Heart left ventricle (tissue), 16 donors: Measurements from ENCODE around the gene UPF2. TPM values are rescaled to one million over a fixed set of nuclear protein-coding genes. Genes with fewer than 3 reads are reported as not detected.
A peak's percentile ranks its signal among the peaks of the same experiment; 100 is the strongest.

Experiments
- ATAC-seq, 4 donors: fragments of 200-7000 bp; cut with Tn5 transposase; one replicate each; pipeline ENCODE4 v1.9.1; 2020 to 2022; ENCODE audit warnings: moderate library complexity in 4 of 4, mild to moderate bottlenecking in 3 of 4, moderate number of reproducible peaks in 1 of 4
- DNase-seq, 5 donors: peaks; one replicate each; pipeline ENCODE4 v3.0.0-alpha.2; 2020
- H3K27ac ChIP-seq, 12 donors: fragments of 200-600 bp; sonication (generic) in 4 of 12; one replicate each; pipeline versions ENCODE4 v1.5.0 to v1.8.0; 2016 to 2022; ENCODE audit warnings: mild to moderate bottlenecking in 2 of 12
- H3K27me3 ChIP-seq, 9 donors: fragments of 200-600 bp; sonication (generic) in 2 of 9; one replicate each; pipeline versions ENCODE4 v1.5.1 to v1.8.0; 2016 to 2022; ENCODE audit warnings: mild to moderate bottlenecking in 3 of 9
- H3K36me3 ChIP-seq, 9 donors: fragments of 200-600 bp; sonication (generic) in 2 of 9; one replicate each; pipeline versions ENCODE4 v1.5.0 to v1.8.0; 2018 to 2022; ENCODE audit warnings: mild to moderate bottlenecking in 2 of 9
- H3K4me1 ChIP-seq, 12 donors: fragments of 200-600 bp; sonication (generic) in 4 of 12; one replicate each; pipeline versions ENCODE4 v1.5.0 to v1.8.0; 2016 to 2022; ENCODE audit warnings: mild to moderate bottlenecking in 3 of 12
- H3K4me3 ChIP-seq, 12 donors: fragments of 200-600 bp; sonication (generic) in 4 of 12; one replicate each; pipeline versions ENCODE4 v1.5.0 to v1.8.0; 2017 to 2022; ENCODE audit warnings: mild to moderate bottlenecking in 9 of 12, moderate library complexity in 4 of 12
- H3K9me3 ChIP-seq, 12 donors: fragments of 200-600 bp; sonication (generic) in 4 of 12; one replicate each; pipeline versions ENCODE4 v1.5.0 to v1.8.0; 2016 to 2022; ENCODE audit warnings: mild to moderate bottlenecking in 1 of 12
- CTCF ChIP-seq, 12 donors: fragments of 200-600 bp; sonication (generic) in 4 of 12; IDR thresholded peaks; one replicate each; pipeline versions ENCODE4 v1.5.0 to v1.8.0; 2018 to 2022; ENCODE audit warnings: antibody characterized with exemption in 12 of 12, mild to moderate bottlenecking in 5 of 12
- POLR2A ChIP-seq, 2 donors: fragments of 450-650 bp; IDR thresholded peaks; one replicate each; pipeline ENCODE4 v1.6.1; 2017; ENCODE audit warnings: antibody characterized with exemption in 2 of 2, mild to moderate bottlenecking in 2 of 2, moderate library complexity in 2 of 2
- WGBS, 4 donors: extraction: QIAGEN DNeasy Blood & Tissue Kit in 2 of 4; methylation state at CpG; one replicate each; pipeline versions ENCODE4 v1.1.5 to v1.1.7; 2013 to 2018; 5-methylcytosine and 5-hydroxymethylcytosine counted together
- intact Hi-C, 10 donors: fragments of 100-400 bp; cut with DNase I; formaldehyde crosslinking; loops; one replicate each; pipeline versions ENCODE4 v1.11.1 to v1.14.2; 2022
- polyA plus RNA-seq, 2 donors: library from polyadenylated mRNA; stranded (reverse); fragments of 200-250 nt; gene quantifications; one replicate each; pipeline ENCODE4 v1.2.3, GENCODE V29; 2013
- total RNA-seq, 9 donors: library from RNA; depleted of rRNA in 2 of 9; stranded (reverse); fragments of >200 nt in 2 of 9; fragmentation: NEBNext Ultra II Directional in 3 of 9; extraction: Animal tissue kit (Norgen Biotek cat#: 25700) in 3 of 9; gene quantifications; one replicate each; pipeline versions ENCODE4 v1.1.0 to v1.2.4, GENCODE V29; 2016 to 2023
- donor health status: ischemic (EF 13 %, LVEDD 7.1; RV severe dilation, severe dysfunction).
- donor health status: healthy with polysubstance abuse.
- donor health status: DM: no; HTN: yes; CAD: no.
- donor health status: DM: no; HTN: no; CAD: no.
- donor health status: ischemic (EF 25% LVEDD 6.9; RV normal size, moderate dysfunction).
- donor health status: ischemic (EF 25% LVEDD 5.7; RV mildly dilated, moderate dysfunction).
- donor health status: healthy.
- donor health status: DM: yes; HTN: yes; CAD: no.
- donor health status: ischemic (EF 35%, LVEDD 5.7; RV mildly dilated, moderate dysfunction).
- donor health status: nonischemic (EF 11% LVEDD 7.7; RV severe dilation, severe dysfunction).
- donor health status: DM: yes; HTN: yes; CAD: no.
- donor health status: PGD.
- donor health status: ischemic (EF 29% LVEDD 5.4; RV normal size, mild dysfunction).
- donor health status: nonischemic (EF 23%, LVEDD 6.1; RV moderate dilation, normal function).

UPF2 gene
- total and polyA plus RNA-seq, 11 donors: 7.9 to 20.9 (median 15.7) TPM

GRCh38 chr10:11874568-11875493 is 167.8 kb downstream of the UPF2 start:
- ATAC-seq: peak in 2 of 4 donors; percentile 35 to 38
- DNase-seq: peak; percentile 27 to 67 (median 57)
- Histone ChIP-seq H3K36me3 (no peaks in the 10 kb centered on the region), H3K9me3 (no peaks in the 10 kb centered on the region), H3K27ac (peak overlapping the region in 6 of 12 donors; percentile 13 to 52 (median 34)), H3K4me1 (peaks cover 0 to 43% (median 19%) of the 10 kb centered on the region in 12 donors), H3K4me3 (no peak overlapping the region), H3K27me3 (no peaks in the 10 kb centered on the region)
- intact Hi-C loops: no loop called here
- WGBS, 4 donors: 23 to 42% (median 35%) methylated on average over 14 to 20 of the region's 20 CpGs
- no peak for TF ChIP-seq POLR2A (IDR thresholded peaks at IDR 0.05)
- no peak for TF ChIP-seq CTCF (IDR thresholded peaks at IDR 0.05)

- intact Hi-C loops: no loop called here
- Histone ChIP-seq H3K36me3 (peaks cover 0 to 3% (median 0%) of the 10 kb centered on the region in 9 donors), H3K27ac (peak overlapping the region in 1 of 12 donors; percentile 46), H3K4me1 (peaks cover 0 to 47% (median 19%) of the 10 kb centered on the region in 12 donors), H3K9me3 (no peaks in the 10 kb centered on the region), H3K4me3 (peak overlapping the region in 2 of 12 donors; percentile 7 to 27), H3K27me3 (no peaks in the 10 kb centered on the region)
- no peak for DNase-seq
- ATAC-seq: peak in 3 of 4 donors; percentile 44 to 66 (median 50)
- 12 to 20% (median 15%) methylated on average over 9 of the region's 9 CpGs for WGBS, 4 donors
- no peak for TF ChIP-seq POLR2A (IDR thresholded peaks at IDR 0.05)
These were observed 171.1 kb downstream of the UPF2 start for GRCh38 chr10:11871466-11871865.

DNA sequence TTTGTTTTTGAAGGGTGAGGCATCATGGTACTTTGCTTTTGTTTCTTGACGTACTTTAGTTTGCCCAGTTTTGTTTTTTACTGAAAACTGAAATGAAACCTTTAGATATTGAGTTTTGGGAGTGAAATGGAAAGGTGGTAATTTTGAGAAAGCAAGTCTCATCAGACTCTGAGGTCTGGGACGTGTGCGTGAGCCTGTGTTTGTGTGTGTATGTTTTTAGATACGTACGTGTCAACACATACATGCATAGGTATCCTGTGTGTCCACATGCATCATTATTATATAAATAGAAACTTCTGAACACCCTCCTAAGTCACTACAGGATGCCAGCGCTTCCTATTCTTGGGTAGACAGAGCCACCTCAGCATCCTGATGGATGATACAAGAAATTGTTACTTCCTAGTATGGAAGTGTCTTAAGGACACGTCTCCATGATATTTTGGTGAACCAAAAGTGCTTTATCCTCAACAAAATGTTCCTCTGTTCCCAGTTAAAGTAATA is 171.7 kb downstream of the UPF2 start:
- H3K27ac ChIP-seq: peak overlapping the region in 1 of 12 donors; percentile 46
- peaks cover 0 to 42% (median 17%) of the 10 kb centered on the region in 12 donors for H3K4me1 ChIP-seq
- TF ChIP-seq CTCF (IDR thresholded peaks at IDR 0.05) (no peak), POLR2A (IDR thresholded peaks at IDR 0.05) (no peak)
- H3K36me3 ChIP-seq: peaks cover 0 to 4% (median 0%) of the 10 kb centered on the region in 9 donors
- WGBS, 4 donors: 72 to 80% (median 74%) methylated on average over 7 of the region's 7 CpGs
- no peaks in the 10 kb centered on the region for H3K9me3 ChIP-seq
- intact Hi-C loops: no loop called here
- DNase-seq (no peak), ATAC-seq (no peak)
- H3K4me3 ChIP-seq: no peak overlapping the region
- H3K27me3 ChIP-seq: no peaks in the 10 kb centered on the region

- intact Hi-C loops: no loop called here
- 51 to 71% (median 63%) methylated on average over 6 to 8 of the region's 8 CpGs for WGBS, 4 donors
These were observed 172.2 kb downstream of the UPF2 start for GRCh38 chr10:11870461-11870780.

More at GRCh38 chr10:11870461-11870780, 172.2 kb downstream of the UPF2 start:
- Histone ChIP-seq H3K27me3 (no peaks in the 10 kb centered on the region), H3K4me1 (peaks cover 0 to 36% (median 12%) of the 10 kb centered on the region in 12 donors), H3K4me3 (peak overlapping the region in 8 of 12 donors; percentile 15 to 37 (median 30)), H3K27ac (no peak overlapping the region), H3K9me3 (no peaks in the 10 kb centered on the region), H3K36me3 (peaks cover 0 to 4% (median 0%) of the 10 kb centered on the region in 9 donors)
- TF ChIP-seq CTCF (IDR thresholded peaks at IDR 0.05) (no peak), POLR2A (IDR thresholded peaks at IDR 0.05) (no peak)
- ATAC-seq (peak in 1 of 4 donors; percentile 7), DNase-seq (no peak)

Other genes starting within 250 kb of the UPF2 start
- 1 to 10 TPM in 4 of 9 donors, under 1 TPM in 5; 0.58 to 3.3 (median 0.84) TPM for gene PROSER2, start 219.5 kb downstream of the UPF2 start, total RNA-seq
- gene PROSER2, start 219.5 kb downstream of the UPF2 start, polyA plus RNA-seq: under 1 TPM; 0.38 to 0.78 TPM
- 10 to 100 TPM; 14.0 to 44.3 (median 31.4) TPM for gene DHTKD1, start 26.1 kb upstream of the UPF2 start, total RNA-seq
- gene DHTKD1, start 26.1 kb upstream of the UPF2 start, polyA plus RNA-seq: 10 to 100 TPM; 11.4 to 18.9 TPM
- 10 to 100 TPM in 5 of 9 donors, 1 to 10 TPM in 4; 6.9 to 17.0 (median 10.6) TPM for gene SEC61A2, start 86.9 kb upstream of the UPF2 start, total RNA-seq
- 1 to 10 TPM; 5.5 to 9.2 TPM for gene SEC61A2, start 86.9 kb upstream of the UPF2 start, polyA plus RNA-seq
- gene NUDT5, start 153.1 kb upstream of the UPF2 start, total RNA-seq: 10 to 100 TPM in 4 of 9 donors, 1 to 10 TPM in 5; 5.0 to 23.3 (median 8.9) TPM
- 10 to 100 TPM in 1 of 2 donors, 1 to 10 TPM in 1; 9.2 to 20.2 TPM for gene NUDT5, start 153.1 kb upstream of the UPF2 start, polyA plus RNA-seq
- gene CDC123, start 153.4 kb upstream of the UPF2 start, total RNA-seq: 10 to 100 TPM; 40.6 to 62.0 (median 52.7) TPM
- 10 to 100 TPM; 21.9 to 66.3 TPM for gene CDC123, start 153.4 kb upstream of the UPF2 start, polyA plus RNA-seq